Stimulated activated CD4-positive, alpha-beta T cell treated with anti-CD3 and anti-CD28 coated beads, Interleukin-4, amount 100 ng/mL, for 4 hours (primary cell): Measurements from ENCODE around the gene MAP3K12.
A peak's percentile ranks its signal among the peaks of the same experiment; 100 is the strongest.

ENCODE experiments used
- DNase-seq, 2 experiments: peaks; one replicate each; pipeline ENCODE4 v3.0.0-alpha.2; 2020

MAP3K12 gene

GRCh38 chr12:53506881-53507602 is 7.8 kb upstream of the MAP3K12 start, which contains the start of gene NPFF:
Gene NPFF (minus strand): TSS chr12:53507484. CDS start chr12:53507474, 10 bp downstream.
- DNase-seq, result no peak

GRCh38 chr12:53506450-53506785 is 7.2 kb upstream of the MAP3K12 start:
- no peak for DNase-seq

- DNase-seq, result no peak
Measured at GRCh38 chr12:53505555-53506449, 6.5 kb upstream of the MAP3K12 start.

- DNase-seq, result no peak
Measured at GRCh38 chr12:53505086-53505485, 5.8 kb upstream of the MAP3K12 start.

GRCh38 chr12:53504004-53504920 is 5.0 kb upstream of the MAP3K12 start:
- DNase-seq, result no peak

- DNase-seq, result no peak
Measured at GRCh38 chr12:53502983-53503728, 3.9 kb upstream of the MAP3K12 start.

- DNase-seq, result no peak
Measured at GRCh38 chr12:53502331-53502730, 3.1 kb upstream of the MAP3K12 start.

GRCh38 chr12:53501615-53502181 is 2.4 kb upstream of the MAP3K12 start:
- no peak for DNase-seq

GRCh38 chr12:53500776-53501614 is 1.7 kb upstream of the MAP3K12 start, which contains the start of gene TARBP2:
Gene TARBP2 (plus strand): TSS chr12:53501283. CDS start chr12:53501409, 126 bp downstream.
- DNase-seq, result peak; percentile 93 to 97

GRCh38 chr12:53500142-53500775 is 1.0 kb upstream of the MAP3K12 start:
- peak in 1 of 2 experiments; percentile 12 for DNase-seq

- no peak for DNase-seq
Measured at GRCh38 chr12:53498235-53498630, 1.0 kb downstream of the MAP3K12 start.

GRCh38 chr12:53497461-53497860 is 1.8 kb downstream of the MAP3K12 start:
- no peak for DNase-seq

GRCh38 chr12:53496752-53497032 is 2.6 kb downstream of the MAP3K12 start:
- DNase-seq, result no peak

- DNase-seq, result no peak
Measured at GRCh38 chr12:53495903-53496751, 3.1 kb downstream of the MAP3K12 start.

- no peak for DNase-seq
Measured at GRCh38 chr12:53493610-53494391, 5.5 kb downstream of the MAP3K12 start.

GRCh38 chr12:53492830-53493609 is 6.2 kb downstream of the MAP3K12 start:
- DNase-seq, result peak; percentile 81 to 83

GRCh38 chr12:53492188-53492587 is 7.1 kb downstream of the MAP3K12 start:
- DNase-seq, result no peak
